Esophagus squamous epithelium (tissue), 5 donors: ENCODE data around the gene RAX2. TPM values are rescaled to one million over a fixed set of nuclear protein-coding genes. Genes with fewer than 3 reads are reported as not detected.

ENCODE experiments used
- DNase-seq: peaks from one replicate; lab custom pipeline; 2025; lab: John Stamatoyannopoulos, UW
- H3K27ac ChIP-seq, 4 donors: fragments of 200-600 bp; sonication (generic); one replicate each; pipeline ENCODE4 v1.5.1; 2016 to 2019; ENCODE audit warnings: mild to moderate bottlenecking in 1 of 4
- H3K27me3 ChIP-seq, 4 donors: fragments of 200-600 bp; sonication (generic); 1 replicate in 3 of 4; 2 replicates in 1 of 4; pipeline versions ENCODE4 v1.5.1 to v1.6.0; 2017 to 2021; ENCODE audit warnings: antibody characterized with exemption in 1 of 4
- H3K36me3 ChIP-seq, 3 donors: fragments of 200-600 bp; sonication (generic); one replicate each; pipeline ENCODE4 v1.5.1; 2016 to 2019
- H3K4me1 ChIP-seq, 3 donors: fragments of 200-600 bp; sonication (generic); one replicate each; pipeline ENCODE4 v1.5.1; 2017 to 2019
- H3K4me3 ChIP-seq, 4 donors: fragments of 200-600 bp; sonication (generic); 1 replicate in 3 of 4; 2 replicates in 1 of 4; pipeline ENCODE4 v1.5.1; 2016 to 2019; ENCODE audit warnings: mild to moderate bottlenecking in 2 of 4, moderate library complexity in 1 of 4
- H3K9me3 ChIP-seq, 3 donors: fragments of 200-600 bp; sonication (generic); one replicate each; pipeline ENCODE4 v1.5.1; 2016 to 2019
- CTCF ChIP-seq, 6 experiments: fragments of 450-650 bp in 4 of 6; fragments of 200-600 bp in 2 of 6; sonication (generic) in 2 of 6; IDR thresholded peaks; one replicate each; pipeline ENCODE4 v1.5.1; 2016 to 2019; ENCODE audit warnings: antibody characterized with exemption in 6 of 6, mild to moderate bottlenecking in 4 of 6, moderate library complexity in 4 of 6
- POLR2A ChIP-seq, 4 donors: fragments of 450-650 bp; IDR thresholded peaks; one replicate each; pipeline ENCODE4 v1.6.1; 2017; ENCODE audit warnings: antibody characterized with exemption in 4 of 4, mild to moderate bottlenecking in 4 of 4, moderate library complexity in 3 of 4
- WGBS, 2 donors: methylation state at CpG; one replicate each; pipeline ENCODE4 v1.1.5; 2018; 5-methylcytosine and 5-hydroxymethylcytosine counted together
- intact Hi-C: fragments of 100-400 bp; cut with DNase I; formaldehyde crosslinking; loops from one replicate; pipeline ENCODE4 v1.15.0; 2022
- small RNA-seq, 4 donors: library from RNA; depleted of rRNA; stranded (forward); fragments of <200 nt; gene quantifications; one replicate each; pipeline ENCODE3, GENCODE V24; 2016
- total RNA-seq, 4 donors: library from RNA; depleted of rRNA; stranded (reverse); fragments of >200 nt; gene quantifications; one replicate each; pipeline ENCODE4 v1.1.0, GENCODE V29; 2016
- donor health status: DM: yes; HTN: yes; CAD: no.

RAX2 gene
- total RNA-seq, 4 donors from 2014 or later = not detected

GRCh38 chr19:3721131-3721886 lies 50.7 kb downstream of the RAX2 start:
- H3K27ac ChIP-seq = peak overlapping the region; percentile 2 to 73 (median 48)
- intact Hi-C loops = no loop called here
- DNase-seq = no peak
- TF ChIP-seq CTCF (IDR thresholded peaks at IDR 0.05) (peak in 3 of 6 experiments; percentile 18 to 56 (median 36)), POLR2A (IDR thresholded peaks at IDR 0.05) (peak in 2 of 4 donors; percentile 39 to 65)
- no peaks in the 10 kb centered on the region for H3K9me3 ChIP-seq
- H3K36me3 ChIP-seq = no peaks in the 10 kb centered on the region
- 14% methylated on average over 8 to 25 of the region's 46 CpGs for WGBS, 2 donors
- H3K27me3 ChIP-seq = peaks cover 4 to 57% (median 14%) of the 10 kb centered on the region in 4 donors
- peaks cover 21 to 84% (median 23%) of the 10 kb centered on the region in 3 donors for H3K4me1 ChIP-seq
- peak overlapping the region; percentile 28 to 63 (median 44) for H3K4me3 ChIP-seq

- Histone ChIP-seq H3K9me3 (no peaks in the 10 kb centered on the region), H3K27ac (peak overlapping the region in 3 of 4 donors; percentile 23 to 73 (median 40)), H3K4me1 (peaks cover 21 to 84% (median 23%) of the 10 kb centered on the region in 3 donors), H3K27me3 (peaks cover 4 to 57% (median 14%) of the 10 kb centered on the region in 4 donors), H3K4me3 (peak overlapping the region in 1 of 4 donors; percentile 40), H3K36me3 (no peaks in the 10 kb centered on the region)
- intact Hi-C loops = no loop called here
- DNase-seq = no peak
- no peak for TF ChIP-seq CTCF (IDR thresholded peaks at IDR 0.05)
- WGBS, 2 donors = 12 to 22% methylated on average over 6 to 9 of the region's 9 CpGs
Measured at GRCh38 chr19:3720349-3720917, 51.6 kb downstream of the RAX2 start.

- Histone ChIP-seq H3K4me1 (peaks cover 21 to 78% (median 23%) of the 10 kb centered on the region in 3 donors), H3K9me3 (no peaks in the 10 kb centered on the region), H3K36me3 (no peaks in the 10 kb centered on the region), H3K4me3 (no peak overlapping the region), H3K27ac (peak overlapping the region in 2 of 4 donors; percentile 40 to 73), H3K27me3 (peaks cover 4 to 57% (median 14%) of the 10 kb centered on the region in 4 donors)
- no peak for DNase-seq
- intact Hi-C loops = no loop called here
- TF ChIP-seq POLR2A (IDR thresholded peaks at IDR 0.05) (no peak), CTCF (IDR thresholded peaks at IDR 0.05) (no peak)
- 59 to 78% methylated on average over 3 to 4 of the region's 4 CpGs for WGBS, 2 donors
Measured at GRCh38 chr19:3719868-3720267, 52.2 kb downstream of the RAX2 start.

Small RNAs within 50 kb of the gene (small RNA-seq; reads per million reads assigned to genes)
- 0 reads per million in 4 donors for gene AC005777.1

Other genes with a start within 250 kb of the RAX2 start
- under 1 TPM in 1 of 4 donors, not detected in 3; 0.95 TPM for gene TEKTIP1, start 233.1 kb downstream of the RAX2 start, total RNA-seq
- 10 to 100 TPM; 22.5 to 50.4 (median 37.3) TPM for gene MFSD12, start 214.6 kb downstream of the RAX2 start, total RNA-seq
- gene HMG20B, start 199.3 kb downstream of the RAX2 start, total RNA-seq = 10 to 100 TPM; 56.1 to 77.6 (median 76.9) TPM
- gene GIPC3, start 186.8 kb downstream of the RAX2 start, total RNA-seq = under 1 TPM; 0.18 to 0.76 (median 0.22) TPM
- 1 to 10 TPM in 1 of 4 donors, under 1 TPM in 3; 0.23 to 1.3 (median 0.45) TPM for gene TBXA2R, start 165.4 kb downstream of the RAX2 start, total RNA-seq
- 10 to 100 TPM; 15.9 to 26.7 (median 21.3) TPM for gene CACTIN, start 145.4 kb downstream of the RAX2 start, total RNA-seq
- gene PIP5K1C, start 71.8 kb downstream of the RAX2 start, total RNA-seq = 10 to 100 TPM; 12.0 to 25.3 (median 15.2) TPM
- gene TJP3, start 63.8 kb downstream of the RAX2 start, total RNA-seq = 10 to 100 TPM; 23.7 to 71.1 (median 28.0) TPM
- gene APBA3, start 10.5 kb downstream of the RAX2 start, total RNA-seq = 10 to 100 TPM; 12.9 to 26.5 (median 22.7) TPM
- gene MRPL54, start 9.5 kb downstream of the RAX2 start, total RNA-seq = 10 to 100 TPM; 50.2 to 79.9 (median 60.9) TPM
- 1 to 10 TPM in 3 of 4 donors, not detected in 1; 1.1 to 4.4 (median 2.1) TPM for gene MATK, start 14.2 kb upstream of the RAX2 start, total RNA-seq
- not detected for gene ZFR2, start 96.8 kb upstream of the RAX2 start, total RNA-seq
- gene ATCAY, start 108.5 kb upstream of the RAX2 start, total RNA-seq = not detected
- gene NMRK2, start 160.8 kb upstream of the RAX2 start, total RNA-seq = not detected
- gene DAPK3, start 198.9 kb upstream of the RAX2 start, total RNA-seq = 10 to 100 TPM; 38.2 to 60.4 (median 45.9) TPM
- 1,000 to 10,000 TPM; 1,210 to 2,054 (median 1,565) TPM for gene EEF2, start 213.2 kb upstream of the RAX2 start, total RNA-seq
- gene PIAS4, start 235.5 kb upstream of the RAX2 start, total RNA-seq = 10 to 100 TPM; 11.4 to 15.1 (median 13.0) TPM